Upper lobe of left lung (tissue), 6 donors: Measurements from ENCODE around the gene TPST2. TPM values are rescaled to one million over a fixed set of nuclear protein-coding genes. Genes with fewer than 3 reads are reported as not detected.

Experiments used
- ATAC-seq, 2 donors: fragments of 200-7000 bp; cut with Tn5 transposase; one replicate each; pipeline ENCODE4 v1.9.1; 2022; ENCODE audit warnings: mild to moderate bottlenecking in 2 of 2, moderate library complexity in 2 of 2; ENCODE audit not compliant: low FRiP score in 2 of 2
- DNase-seq, 2 donors: peaks; one replicate each; pipeline ENCODE4 v3.0.0-alpha.2; 2019 to 2020
- H3K27ac ChIP-seq, 4 donors: fragments of 200-600 bp; sonication (generic); one replicate each; pipeline ENCODE4 v1.5.1; 2016 to 2019
- H3K27me3 ChIP-seq, 4 donors: fragments of 200-600 bp; sonication (generic); one replicate each; pipeline ENCODE4 v1.5.1; 2017 to 2019
- H3K36me3 ChIP-seq, 4 donors: fragments of 200-600 bp; sonication (generic); one replicate each; pipeline ENCODE4 v1.5.1; 2016 to 2019
- H3K4me1 ChIP-seq, 4 donors: fragments of 200-600 bp; sonication (generic); one replicate each; pipeline ENCODE4 v1.5.1; 2018 to 2019
- H3K4me3 ChIP-seq, 4 donors: fragments of 200-600 bp; sonication (generic); one replicate each; pipeline ENCODE4 v1.5.1; 2017 to 2019; ENCODE audit warnings: mild to moderate bottlenecking in 2 of 4, moderate library complexity in 1 of 4
- H3K9me3 ChIP-seq, 4 donors: fragments of 200-600 bp; sonication (generic); one replicate each; pipeline ENCODE4 v1.5.1; 2018 to 2019
- CTCF ChIP-seq, 6 experiments: fragments of 450-650 bp in 4 of 6; fragments of 200-600 bp in 2 of 6; sonication (generic) in 2 of 6; IDR thresholded peaks; one replicate each; pipeline ENCODE4 v1.5.1; 2016 to 2019; ENCODE audit warnings: antibody characterized with exemption in 6 of 6
- EP300 ChIP-seq, 4 donors: sonication (generic); formaldehyde crosslinking; IDR thresholded peaks; one replicate each; pipeline ENCODE4 v1.5.1; 2017; ENCODE audit warnings: antibody characterized with exemption in 4 of 4, control low read depth in 2 of 4
- POLR2A ChIP-seq, 4 donors: fragments of 450-650 bp; IDR thresholded peaks; one replicate each; pipeline ENCODE4 v1.5.1; 2016 to 2017; ENCODE audit warnings: antibody characterized with exemption in 4 of 4, mild to moderate bottlenecking in 2 of 4
- POLR2AphosphoS5 ChIP-seq, 2 donors: sonication (generic); formaldehyde crosslinking; IDR thresholded peaks; one replicate each; pipeline ENCODE4 v1.5.1; 2017; ENCODE audit warnings: antibody characterized with exemption in 2 of 2
- WGBS, 2 donors: methylation state at CpG; one replicate each; pipeline ENCODE4 v1.1.5; 2017 to 2018; 5-methylcytosine and 5-hydroxymethylcytosine counted together
- total RNA-seq, 6 donors: library from RNA; depleted of rRNA in 4 of 6; stranded (reverse); fragments of >200 nt in 4 of 6; gene quantifications; one replicate each; pipeline versions ENCODE4 v1.1.0 to v1.2.1, GENCODE V29; 2016 to 2021
- donor health status: DM: no; HTN: no; CAD: no; lungs with moderate emphysema.
- donor health status: DM: no; HTN: yes; CAD: no; lungs with severe emphysema.

The TPST2 gene
- total RNA-seq, 6 donors from 2014 or later, result 50.5 to 253 (median 95.8) TPM

GRCh38 chr22:26604368-26604767, 14.4 kb upstream of the TPST2 start:
- Histone ChIP-seq H3K27ac (no peak overlapping the region), H3K4me1 (no peaks in the 10 kb centered on the region), H3K4me3 (no peak overlapping the region), H3K36me3 (no peaks in the 10 kb centered on the region), H3K9me3 (no peaks in the 10 kb centered on the region), H3K27me3 (no peaks in the 10 kb centered on the region)
- 69 to 74% methylated on average over 1 of the region's 1 CpG for WGBS, 2 donors
- no peak for ATAC-seq
- TF ChIP-seq EP300 (IDR thresholded peaks at IDR 0.05) (no peak), CTCF (IDR thresholded peaks at IDR 0.05) (no peak), POLR2AphosphoS5 (IDR thresholded peaks at IDR 0.05) (no peak), POLR2A (IDR thresholded peaks at IDR 0.05) (no peak)
- DNase-seq, result no peak

- no peak for DNase-seq
- no peaks in the 10 kb centered on the region for H3K36me3 ChIP-seq
- 88 to 89% methylated on average over 4 of the region's 4 CpGs for WGBS, 2 donors
- H3K27ac ChIP-seq, result no peak overlapping the region
- H3K4me3 ChIP-seq, result no peak overlapping the region
- TF ChIP-seq POLR2A (IDR thresholded peaks at IDR 0.05), result no peak
- TF ChIP-seq EP300 (IDR thresholded peaks at IDR 0.05), result no peak
- no peak for TF ChIP-seq CTCF (IDR thresholded peaks at IDR 0.05)
- TF ChIP-seq POLR2AphosphoS5 (IDR thresholded peaks at IDR 0.05), result no peak
- H3K4me1 ChIP-seq, result no peaks in the 10 kb centered on the region
- H3K9me3 ChIP-seq, result no peaks in the 10 kb centered on the region
- no peaks in the 10 kb centered on the region for H3K27me3 ChIP-seq
- ATAC-seq, result no peak
These were observed 12.2 kb upstream of the TPST2 start for GRCh38 chr22:26602127-26602526.

GRCh38 chr22:26601726-26602125, 11.8 kb upstream of the TPST2 start:
- TF ChIP-seq POLR2AphosphoS5 (IDR thresholded peaks at IDR 0.05), result no peak
- no peak for TF ChIP-seq CTCF (IDR thresholded peaks at IDR 0.05)
- TF ChIP-seq POLR2A (IDR thresholded peaks at IDR 0.05), result no peak
- no peak for TF ChIP-seq EP300 (IDR thresholded peaks at IDR 0.05)
- H3K4me3 ChIP-seq, result no peak overlapping the region
- H3K9me3 ChIP-seq, result no peaks in the 10 kb centered on the region
- no peaks in the 10 kb centered on the region for H3K4me1 ChIP-seq
- no peaks in the 10 kb centered on the region for H3K27me3 ChIP-seq
- DNase-seq (no peak), ATAC-seq (no peak)
- no peak overlapping the region for H3K27ac ChIP-seq
- WGBS, 2 donors, result 84 to 91% methylated on average over 9 to 12 of the region's 12 CpGs
- H3K36me3 ChIP-seq, result no peaks in the 10 kb centered on the region

GRCh38 chr22:26599505-26599904, 9.6 kb upstream of the TPST2 start:
- Histone ChIP-seq H3K27ac (no peak overlapping the region), H3K4me3 (no peak overlapping the region), H3K36me3 (no peaks in the 10 kb centered on the region), H3K9me3 (no peaks in the 10 kb centered on the region), H3K4me1 (no peaks in the 10 kb centered on the region), H3K27me3 (no peaks in the 10 kb centered on the region)
- TF ChIP-seq POLR2A (IDR thresholded peaks at IDR 0.05), result no peak
- no peak for TF ChIP-seq POLR2AphosphoS5 (IDR thresholded peaks at IDR 0.05)
- no peak for TF ChIP-seq EP300 (IDR thresholded peaks at IDR 0.05)
- TF ChIP-seq CTCF (IDR thresholded peaks at IDR 0.05), result no peak
- ATAC-seq, result no peak
- 84 to 88% methylated on average over 11 of the region's 11 CpGs for WGBS, 2 donors
- no peak for DNase-seq

DNA sequence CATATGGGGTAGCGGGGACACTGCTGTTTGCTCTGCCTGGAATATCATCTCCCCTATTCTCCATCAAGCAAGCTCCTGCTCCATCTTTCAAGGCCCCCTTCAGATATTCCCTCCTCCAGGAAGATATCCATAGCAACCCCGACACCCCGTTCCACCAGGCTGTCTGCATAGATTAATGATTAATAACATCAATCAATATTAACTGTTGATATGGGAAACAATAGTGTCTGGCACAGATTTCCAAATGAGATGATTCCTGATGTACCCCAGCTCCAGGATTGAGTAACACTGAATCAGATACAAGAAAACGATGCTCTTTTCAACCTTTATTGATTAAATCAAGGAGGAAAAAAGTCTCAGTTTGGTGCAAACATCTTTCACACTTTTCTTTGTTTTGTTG, 7.5 kb upstream of the TPST2 start:
- DNase-seq (no peak), ATAC-seq (no peak)
- H3K4me1 ChIP-seq, result peaks cover 2 to 10% (median 6%) of the 10 kb centered on the region in 4 donors
- WGBS, 2 donors, result 72 to 77% methylated on average over 4 of the region's 4 CpGs
- H3K27me3 ChIP-seq, result no peaks in the 10 kb centered on the region
- no peaks in the 10 kb centered on the region for H3K9me3 ChIP-seq
- no peak overlapping the region for H3K4me3 ChIP-seq
- H3K36me3 ChIP-seq, result no peaks in the 10 kb centered on the region
- H3K27ac ChIP-seq, result no peak overlapping the region
- TF ChIP-seq EP300 (IDR thresholded peaks at IDR 0.05) (no peak), CTCF (IDR thresholded peaks at IDR 0.05) (no peak), POLR2A (IDR thresholded peaks at IDR 0.05) (no peak), POLR2AphosphoS5 (IDR thresholded peaks at IDR 0.05) (no peak)
